ENCODE results near the gene COL24A1.

Gene COL24A1

DNA sequence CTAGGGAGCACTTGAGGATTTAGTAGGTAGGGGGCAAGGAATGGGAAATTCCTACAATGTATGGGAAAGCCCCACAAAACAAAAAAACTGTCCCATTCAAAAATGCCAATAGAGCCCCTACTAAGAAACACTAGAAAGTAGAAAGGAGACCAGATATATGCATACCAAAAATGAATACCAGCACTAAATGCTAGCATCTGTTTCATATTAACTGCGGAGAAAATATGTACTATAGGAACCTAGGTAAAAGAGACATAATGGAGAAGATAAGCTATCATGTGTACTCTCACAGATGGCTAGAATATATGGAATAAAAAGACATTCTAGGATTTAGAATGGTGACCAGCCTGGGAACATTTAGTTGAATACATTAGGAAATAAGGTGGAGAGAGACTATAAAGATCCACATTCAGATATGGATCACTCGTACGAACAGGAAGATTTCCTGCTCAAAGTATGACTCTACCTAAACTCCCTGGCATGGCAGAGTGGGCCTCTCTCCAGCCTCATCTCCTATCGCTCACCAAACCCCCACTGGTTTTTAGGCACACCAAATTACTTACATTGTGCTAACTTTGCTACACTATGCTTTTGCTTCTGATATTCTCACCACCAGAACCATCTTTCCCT, 466.7 kb downstream of the COL24A1 start:
- TF ChIP-seq CTCF (IDR thresholded peaks at IDR 0.05; ENCODE audit: insufficient read depth, low read length, missing control alignments): no peak
- ChIA-PET POLR2A (no interaction called here), CTCF (interaction anchor here (2.4 to 6.9 kb wide), 4 partner anchors 11 to 104 kb away, joined by 7 to 161 read pairs (median 58); partner anchors contain the start of gene ZNHIT6)
- no peak overlapping the region for H3K4me3 ChIP-seq (ENCODE audit: low read depth, low read length)
- no peak for DNase-seq (ENCODE audit: low read depth, low spot score)

DNA sequence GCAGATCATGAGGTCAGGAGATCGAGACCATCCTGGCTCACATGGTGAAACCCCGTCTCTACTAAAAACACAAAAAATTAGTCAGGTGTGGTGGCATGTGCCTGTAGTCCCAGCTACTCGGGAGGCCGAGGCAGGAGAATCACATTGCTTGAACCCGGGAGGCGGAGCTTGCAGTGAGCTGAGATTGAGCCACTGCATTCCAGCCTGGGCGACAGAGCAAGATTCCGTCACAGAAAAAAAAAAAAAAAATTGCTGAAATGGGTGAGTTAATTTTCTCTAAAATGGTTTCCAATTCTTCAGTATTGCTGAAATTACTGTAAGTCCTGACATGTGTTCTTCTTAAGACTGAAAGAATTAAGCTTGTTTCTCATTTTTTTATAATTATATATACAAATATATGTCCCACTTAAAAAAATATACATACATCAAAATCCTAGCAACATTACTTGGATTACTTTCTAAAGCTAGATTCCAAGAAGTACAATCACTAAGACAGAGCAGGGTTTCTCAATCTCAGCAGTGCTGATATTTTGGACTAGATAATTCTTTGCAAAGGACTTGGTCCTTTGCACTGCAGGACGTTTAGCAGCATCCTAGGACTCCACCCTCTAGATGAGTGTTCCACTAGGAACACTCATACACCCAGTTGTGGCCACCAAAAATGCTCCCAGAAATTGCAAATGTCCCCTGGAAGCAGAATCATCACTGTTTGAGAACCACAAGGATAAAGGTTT, 473.1 kb downstream of the COL24A1 start:
- ChIA-PET CTCF (interaction anchor here (0.6 to 3.5 kb wide), 8 partner anchors 11 to 424 kb away, joined by 3 to 26 read pairs (median 3); partner anchors contain the start of genes C1orf52 and ZNHIT6), POLR2A (interaction anchor here (0.9 to 1.3 kb wide), 2 partner anchors 98 to 407 kb away, joined by 3 read pairs; partner anchors contain the start of gene BCL10)
- no peak overlapping the region for H3K4me3 ChIP-seq (ENCODE audit: low read depth, low read length)
- no peak for DNase-seq (ENCODE audit: low read depth, low spot score)
- TF ChIP-seq CTCF (IDR thresholded peaks at IDR 0.05; ENCODE audit: insufficient read depth, low read length, missing control alignments): no peak

GRCh38 chr1:85681087-85681486, 475.5 kb downstream of the COL24A1 start:
- CTCF ChIA-PET: interaction anchor here (1.0 to 1.9 kb wide), 2 partner anchors 12 kb away, joined by 3 to 9 read pairs; no protein-coding TSS in a partner anchor

More at GRCh38 chr1:85681087-85681486, 475.5 kb downstream of the COL24A1 start:
- H3K4me3 ChIP-seq (ENCODE audit: low read depth, low read length): no peak overlapping the region
- POLR2A ChIA-PET: no interaction called here
- no peak for DNase-seq (ENCODE audit: low read depth, low spot score)
- TF ChIP-seq CTCF (IDR thresholded peaks at IDR 0.05; ENCODE audit: insufficient read depth, low read length, missing control alignments): no peak

Measured in AG04449 (cell line).